ENCODE measurements around the gene UBR4.

DNA sequence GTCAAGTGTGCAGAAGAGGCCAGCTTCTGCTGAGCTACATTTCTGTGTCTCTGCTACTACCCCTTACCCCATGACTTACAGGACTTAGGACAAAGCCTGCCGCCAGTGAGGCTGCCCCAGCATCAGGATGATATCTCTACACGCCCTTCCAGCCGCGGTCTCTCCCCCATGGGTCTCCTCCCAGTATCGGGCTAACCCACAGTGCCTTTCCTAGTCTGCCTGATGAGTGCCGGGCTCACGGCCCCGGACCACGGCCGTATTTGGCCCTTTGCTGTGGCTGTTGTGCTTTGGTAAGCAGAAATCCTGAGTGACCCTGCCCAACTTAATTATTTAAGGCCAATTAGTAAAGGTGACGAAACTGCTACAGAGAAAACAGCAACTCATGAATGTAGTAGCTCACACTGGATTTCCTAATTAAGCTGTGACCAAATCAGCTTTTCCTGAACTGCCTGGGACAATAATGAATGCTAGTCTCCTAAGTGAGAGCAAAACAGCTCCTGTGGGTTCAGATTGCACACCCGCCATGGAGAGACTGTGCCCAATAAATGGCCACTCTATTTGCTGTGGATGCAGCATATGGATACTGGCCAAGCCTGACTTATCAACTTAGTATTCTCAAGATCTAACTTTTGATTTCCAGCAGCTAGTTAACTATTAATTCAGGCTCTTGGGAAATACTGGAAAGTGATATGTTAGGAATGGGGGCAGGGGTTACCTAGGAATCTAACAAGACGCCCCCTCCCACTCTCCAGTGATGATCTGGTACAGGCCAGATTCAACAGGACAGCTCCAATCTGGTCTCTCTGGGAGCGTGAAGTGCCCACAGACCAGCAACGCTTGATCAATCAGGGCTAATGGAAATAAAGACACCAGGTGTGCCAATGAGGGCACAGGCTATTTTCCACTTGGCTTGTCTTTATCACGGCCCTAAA, 130.3 kb downstream of the UBR4 start:
- TF ChIP-seq, protein P1, sequence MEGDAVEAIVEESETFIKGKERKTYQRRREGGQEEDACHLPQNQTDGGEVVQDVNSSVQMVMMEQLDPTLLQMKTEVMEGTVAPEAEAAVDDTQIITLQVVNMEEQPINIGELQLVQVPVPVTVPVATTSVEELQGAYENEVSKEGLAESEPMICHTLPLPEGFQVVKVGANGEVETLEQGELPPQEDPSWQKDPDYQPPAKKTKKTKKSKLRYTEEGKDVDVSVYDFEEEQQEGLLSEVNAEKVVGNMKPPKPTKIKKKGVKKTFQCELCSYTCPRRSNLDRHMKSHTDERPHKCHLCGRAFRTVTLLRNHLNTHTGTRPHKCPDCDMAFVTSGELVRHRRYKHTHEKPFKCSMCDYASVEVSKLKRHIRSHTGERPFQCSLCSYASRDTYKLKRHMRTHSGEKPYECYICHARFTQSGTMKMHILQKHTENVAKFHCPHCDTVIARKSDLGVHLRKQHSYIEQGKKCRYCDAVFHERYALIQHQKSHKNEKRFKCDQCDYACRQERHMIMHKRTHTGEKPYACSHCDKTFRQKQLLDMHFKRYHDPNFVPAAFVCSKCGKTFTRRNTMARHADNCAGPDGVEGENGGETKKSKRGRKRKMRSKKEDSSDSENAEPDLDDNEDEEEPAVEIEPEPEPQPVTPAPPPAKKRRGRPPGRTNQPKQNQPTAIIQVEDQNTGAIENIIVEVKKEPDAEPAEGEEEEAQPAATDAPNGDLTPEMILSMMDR (IDR thresholded peaks at IDR 0.05) = no peak
- peak; percentile 24 for TF ChIP-seq POLR2A (IDR thresholded peaks at IDR 0.05)
